Thoracic aorta endothelial cell (primary cell): ENCODE results near the gene RNF130. TPM values are rescaled to one million over a fixed set of nuclear protein-coding genes. Genes with fewer than 3 reads are reported as not detected.
A peak's percentile ranks its signal among the peaks of the same experiment; 100 is the strongest.

Experiments used
- small RNA-seq: library from RNA; depleted of rRNA; stranded (forward); fragments of <200 nt; gene quantifications from one replicate; pipeline ENCODE3, GENCODE V24; 2012
- total RNA-seq: library from RNA; depleted of rRNA; stranded (reverse); fragments of >200 nt; gene quantifications from 2 replicates; pipeline ENCODE4 v1.2.3, GENCODE V29; 2012

RNF130 gene
- total RNA-seq, result 32.7 and 36.5 TPM in 2 replicates

GRCh38 chr5:180071531-180072255 is at the start of gene RNF130:
Gene RNF130 (minus strand): TSS chr5:180071759. CDS start chr5:180071702, 57 bp downstream.

GRCh38 chr5:179907556-179908324 is 163.8 kb downstream of the RNF130 start, which contains the start of gene TBC1D9B:
Gene TBC1D9B (minus strand): TSS chr5:179907897. CDS start chr5:179907821, 76 bp downstream.

Small RNAs within 50 kb of the gene (small RNA-seq; reads per million reads assigned to genes)
- 37.0 reads per million, percentile 97 among the genes with 10 or more reads in this experiment for gene MIR340

Other genes starting within 250 kb of the RNF130 start
- 10.4 and 15.3 TPM in 2 replicates for gene MRNIP, start 212.9 kb downstream of the RNF130 start, total RNA-seq
- gene TBC1D9B, start 163.9 kb downstream of the RNF130 start, total RNA-seq, result 71.8 and 75.2 TPM in 2 replicates
- gene RASGEF1C, start 137.5 kb upstream of the RNF130 start, total RNA-seq, result not detected in 2 replicates
- gene MAPK9, start 220.3 kb upstream of the RNF130 start, total RNA-seq, result 38.4 and 43.1 TPM in 2 replicates